Upper lobe of left lung (tissue), 6 donors: ENCODE results near the gene ZCCHC24. TPM values are rescaled to one million over a fixed set of nuclear protein-coding genes. Genes with fewer than 3 reads are reported as not detected.
A peak's percentile ranks its signal among the peaks of the same experiment; 100 is the strongest.

Experiments used
- ATAC-seq, 2 donors: fragments of 200-7000 bp; cut with Tn5 transposase; one replicate each; pipeline ENCODE4 v1.9.1; 2022; ENCODE audit warnings: mild to moderate bottlenecking in 2 of 2, moderate library complexity in 2 of 2; ENCODE audit not compliant: low FRiP score in 2 of 2
- DNase-seq, 2 donors: peaks; one replicate each; pipeline ENCODE4 v3.0.0-alpha.2; 2019 to 2020
- H3K27ac ChIP-seq, 4 donors: fragments of 200-600 bp; sonication (generic); one replicate each; pipeline ENCODE4 v1.5.1; 2016 to 2019
- H3K27me3 ChIP-seq, 4 donors: fragments of 200-600 bp; sonication (generic); one replicate each; pipeline ENCODE4 v1.5.1; 2017 to 2019
- H3K36me3 ChIP-seq, 4 donors: fragments of 200-600 bp; sonication (generic); one replicate each; pipeline ENCODE4 v1.5.1; 2016 to 2019
- H3K4me1 ChIP-seq, 4 donors: fragments of 200-600 bp; sonication (generic); one replicate each; pipeline ENCODE4 v1.5.1; 2018 to 2019
- H3K4me3 ChIP-seq, 4 donors: fragments of 200-600 bp; sonication (generic); one replicate each; pipeline ENCODE4 v1.5.1; 2017 to 2019; ENCODE audit warnings: mild to moderate bottlenecking in 2 of 4, moderate library complexity in 1 of 4
- H3K9me3 ChIP-seq, 4 donors: fragments of 200-600 bp; sonication (generic); one replicate each; pipeline ENCODE4 v1.5.1; 2018 to 2019
- CTCF ChIP-seq, 6 experiments: fragments of 450-650 bp in 4 of 6; fragments of 200-600 bp in 2 of 6; sonication (generic) in 2 of 6; IDR thresholded peaks; one replicate each; pipeline ENCODE4 v1.5.1; 2016 to 2019; ENCODE audit warnings: antibody characterized with exemption in 6 of 6
- EP300 ChIP-seq, 4 donors: sonication (generic); formaldehyde crosslinking; IDR thresholded peaks; one replicate each; pipeline ENCODE4 v1.5.1; 2017; ENCODE audit warnings: antibody characterized with exemption in 4 of 4, control low read depth in 2 of 4
- POLR2A ChIP-seq, 4 donors: fragments of 450-650 bp; IDR thresholded peaks; one replicate each; pipeline ENCODE4 v1.5.1; 2016 to 2017; ENCODE audit warnings: antibody characterized with exemption in 4 of 4, mild to moderate bottlenecking in 2 of 4
- POLR2AphosphoS5 ChIP-seq, 2 donors: sonication (generic); formaldehyde crosslinking; IDR thresholded peaks; one replicate each; pipeline ENCODE4 v1.5.1; 2017; ENCODE audit warnings: antibody characterized with exemption in 2 of 2
- WGBS, 2 donors: methylation state at CpG; one replicate each; pipeline ENCODE4 v1.1.5; 2017 to 2018; 5-methylcytosine and 5-hydroxymethylcytosine counted together
- total RNA-seq, 6 donors: library from RNA; depleted of rRNA in 4 of 6; stranded (reverse); fragments of >200 nt in 4 of 6; gene quantifications; one replicate each; pipeline versions ENCODE4 v1.1.0 to v1.2.1, GENCODE V29; 2016 to 2021
- donor health status: DM: no; HTN: no; CAD: no; lungs with moderate emphysema.
- donor health status: DM: no; HTN: yes; CAD: no; lungs with severe emphysema.

ZCCHC24 gene
- total RNA-seq, 6 donors from 2014 or later = 12.6 to 45.7 (median 21.0) TPM

- WGBS, 2 donors = 85 to 86% methylated on average over 7 to 8 of the region's 8 CpGs
- peaks cover 14 to 25% (median 16%) of the 10 kb centered on the region in 4 donors for H3K4me1 ChIP-seq
- ATAC-seq = no peak
- peaks cover 9 to 67% (median 42%) of the 10 kb centered on the region in 4 donors for H3K36me3 ChIP-seq
- no peak for TF ChIP-seq CTCF (IDR thresholded peaks at IDR 0.05)
- no peak for TF ChIP-seq EP300 (IDR thresholded peaks at IDR 0.05)
- TF ChIP-seq POLR2AphosphoS5 (IDR thresholded peaks at IDR 0.05) = no peak
- no peak for TF ChIP-seq POLR2A (IDR thresholded peaks at IDR 0.05)
- DNase-seq = peak in 1 of 2 donors; percentile 53
- peak overlapping the region in 1 of 4 donors; percentile 32 for H3K27ac ChIP-seq
- no peak overlapping the region for H3K4me3 ChIP-seq
- no peaks in the 10 kb centered on the region for H3K27me3 ChIP-seq
- H3K9me3 ChIP-seq = no peaks in the 10 kb centered on the region
Measured at GRCh38 chr10:79353000-79353406, 92.4 kb downstream of the ZCCHC24 start.

- DNase-seq (peak in 1 of 2 donors; percentile 17), ATAC-seq (no peak)
- no peak overlapping the region for H3K4me3 ChIP-seq
- no peaks in the 10 kb centered on the region for H3K27me3 ChIP-seq
- no peak for TF ChIP-seq POLR2A (IDR thresholded peaks at IDR 0.05)
- no peak for TF ChIP-seq POLR2AphosphoS5 (IDR thresholded peaks at IDR 0.05)
- TF ChIP-seq CTCF (IDR thresholded peaks at IDR 0.05) = no peak
- TF ChIP-seq EP300 (IDR thresholded peaks at IDR 0.05) = no peak
- H3K9me3 ChIP-seq = no peaks in the 10 kb centered on the region
- peaks cover 9 to 67% (median 42%) of the 10 kb centered on the region in 4 donors for H3K36me3 ChIP-seq
- H3K27ac ChIP-seq = no peak overlapping the region
- H3K4me1 ChIP-seq = peaks cover 18 to 31% (median 19%) of the 10 kb centered on the region in 4 donors
- WGBS, 2 donors = 88 to 92% methylated on average over 10 to 11 of the region's 11 CpGs
Measured at GRCh38 chr10:79352035-79352877, 93.2 kb downstream of the ZCCHC24 start.

- DNase-seq = peak in 1 of 2 donors; percentile 19
- H3K27ac ChIP-seq = no peak overlapping the region
- no peaks in the 10 kb centered on the region for H3K27me3 ChIP-seq
- no peak for ATAC-seq
- H3K4me3 ChIP-seq = no peak overlapping the region
- peaks cover 23 to 37% (median 25%) of the 10 kb centered on the region in 4 donors for H3K4me1 ChIP-seq
- TF ChIP-seq POLR2AphosphoS5 (IDR thresholded peaks at IDR 0.05) (no peak), EP300 (IDR thresholded peaks at IDR 0.05) (no peak), CTCF (IDR thresholded peaks at IDR 0.05) (no peak), POLR2A (IDR thresholded peaks at IDR 0.05) (no peak)
- WGBS, 2 donors = 93% methylated on average over 7 to 13 of the region's 13 CpGs
- H3K9me3 ChIP-seq = no peaks in the 10 kb centered on the region
- H3K36me3 ChIP-seq = peaks cover 9 to 67% (median 42%) of the 10 kb centered on the region in 4 donors
Measured at GRCh38 chr10:79351332-79351731, 94.1 kb downstream of the ZCCHC24 start.

GRCh38 chr10:79350407-79351154, 94.8 kb downstream of the ZCCHC24 start:
- 93 to 98% methylated on average over 13 to 21 of the region's 21 CpGs for WGBS, 2 donors
- no peak for ATAC-seq
- no peaks in the 10 kb centered on the region for H3K27me3 ChIP-seq
- peaks cover 9 to 67% (median 42%) of the 10 kb centered on the region in 4 donors for H3K36me3 ChIP-seq
- H3K27ac ChIP-seq = no peak overlapping the region
- peaks cover 23 to 37% (median 25%) of the 10 kb centered on the region in 4 donors for H3K4me1 ChIP-seq
- no peak overlapping the region for H3K4me3 ChIP-seq
- no peak for DNase-seq
- TF ChIP-seq CTCF (IDR thresholded peaks at IDR 0.05) (no peak), POLR2AphosphoS5 (IDR thresholded peaks at IDR 0.05) (no peak), EP300 (IDR thresholded peaks at IDR 0.05) (no peak), POLR2A (IDR thresholded peaks at IDR 0.05) (no peak)
- no peaks in the 10 kb centered on the region for H3K9me3 ChIP-seq
